HepG2 (cell line): ENCODE results near the gene UCKL1.

Source experiments
- CTCF ChIP-seq: sonication (generic); formaldehyde crosslinking; IDR thresholded peaks from 2 replicates; pipeline ENCODE4 v1.5.0; 2020; ENCODE audit warnings: mild to moderate bottlenecking, missing genetic modification reagents, moderate library complexity
- MAFF ChIP-seq: IDR thresholded peaks from 2 replicates; pipeline ENCODE4 v1.6.1; 2011; ENCODE audit warnings: low read depth, low read length, improper control_type of control experiment
- POLR2A ChIP-seq, 2 experiments: IDR thresholded peaks; 2 replicates each; pipeline ENCODE4 v1.6.1; 2011; ENCODE audit warnings: low read depth in 2 of 2, low read length in 2 of 2, mild to moderate bottlenecking in 1 of 2, moderate library complexity in 1 of 2; ENCODE audit not compliant: insufficient read depth in 1 of 2

- TF ChIP-seq MAFF (no peak), CTCF (no peak), POLR2A (IDR thresholded peaks at IDR 0.05; ENCODE audit: insufficient read depth in 1 of 2, low read depth in 2 of 2, low read length in 2 of 2) (peak in 1 of 2 experiments; percentile 23; a peak in 2 of 4 replicates)
Measured at GRCh38 chr20:63942250-63942951, 13.8 kb downstream of the UCKL1 start.
